WTC11 (cell line): ENCODE data around the gene CLASP2. TPM values are rescaled to one million over a fixed set of nuclear protein-coding genes. Genes with fewer than 3 reads are reported as not detected.

Source experiments
- ATAC-seq: fragments of 200-7000 bp; cut with Tn5 transposase; 2 replicates; pipeline ENCODE4 v1.10.0; 2021; ENCODE audit warnings: mild to moderate bottlenecking, moderate library complexity
- CTCF ChIA-PET: fragments of 300-600 bp; sonication (Branson Sonifier 250); formaldehyde crosslinking; loops from one replicate; lab custom pipeline; 2021; ENCODE audit warnings: antibody characterized with exemption; lab: Charles Lee
- POLR2A ChIA-PET: fragments of 350-600 bp; sonication (Branson Sonifier 250); formaldehyde crosslinking; loops from one replicate; lab custom pipeline; 2021; ENCODE audit warnings: antibody characterized with exemption; lab: Charles Lee
- DNase-seq: peaks from one replicate; pipeline ENCODE4 v3.0.0; 2021; ENCODE audit warnings: low spot score
- H3K27ac Mint-ChIP-seq: 2 replicates; pipeline ENCODE4 v1.8.0; 2021; ENCODE audit warnings: mixed read lengths
- H3K27me3 Mint-ChIP-seq: 2 replicates; pipeline ENCODE4 v1.8.0; 2021; ENCODE audit warnings: low read depth, mild to moderate bottlenecking, moderate library complexity, mixed read lengths
- H3K36me3 Mint-ChIP-seq: 2 replicates; pipeline ENCODE4 v1.8.0; 2021; ENCODE audit warnings: mixed read lengths
- H3K4me1 Mint-ChIP-seq: 2 replicates; pipeline ENCODE4 v1.8.0; 2022; ENCODE audit warnings: mixed read lengths
- H3K4me3 Mint-ChIP-seq: 2 replicates; pipeline ENCODE4 v1.8.0; 2021; ENCODE audit warnings: mild to moderate bottlenecking, moderate library complexity, mixed read lengths
- H3K9me3 Mint-ChIP-seq: 2 replicates; pipeline ENCODE4 v1.8.0; 2021; ENCODE audit warnings: mixed read lengths
- ATF6 ChIP-seq: sonication (generic); formaldehyde crosslinking; IDR thresholded peaks from 2 replicates; pipeline ENCODE4 v1.8.1; 2023; ENCODE audit warnings: mild to moderate bottlenecking, missing genetic modification reagents
- CREM ChIP-seq: sonication (generic); formaldehyde crosslinking; IDR thresholded peaks from 2 replicates; pipeline ENCODE4 v1.8.1; 2022; ENCODE audit warnings: mild to moderate bottlenecking, missing genetic modification reagents, moderate library complexity
- ERG ChIP-seq: fragments of 250-450 bp; sonication (Bioruptor Pico); IDR thresholded peaks from 2 replicates; pipeline ENCODE4 v1.8.0; 2021; ENCODE audit warnings: mild to moderate bottlenecking
- HMGA2 ChIP-seq: fragments of 250-450 bp; sonication (Bioruptor Pico); IDR thresholded peaks from 2 replicates; pipeline ENCODE4 v1.4.0; 2021; ENCODE audit warnings: mild to moderate bottlenecking, moderate library complexity
- JUN ChIP-seq: sonication (generic); formaldehyde crosslinking; IDR thresholded peaks from 2 replicates; pipeline ENCODE4 v1.8.0; 2023; ENCODE audit warnings: mild to moderate bottlenecking, missing genetic modification reagents
- NR1H2 ChIP-seq: sonication (generic); formaldehyde crosslinking; IDR thresholded peaks from 2 replicates; pipeline ENCODE4 v1.9.0; 2021; ENCODE audit warnings: mild to moderate bottlenecking, moderate library complexity, missing genetic modification reagents
- PRDM15 ChIP-seq: sonication (generic); formaldehyde crosslinking; IDR thresholded peaks from 2 replicates; pipeline ENCODE4 v1.8.0; 2022; ENCODE audit warnings: missing genetic modification reagents
- RORB ChIP-seq: fragments of 250-450 bp; sonication (Bioruptor Pico); IDR thresholded peaks from 2 replicates; pipeline ENCODE4 v1.9.0; 2021; ENCODE audit warnings: mild to moderate bottlenecking
- SP1 ChIP-seq: sonication (generic); formaldehyde crosslinking; conservative IDR thresholded peaks from 2 replicates; pipeline ENCODE4 v1.8.1; 2022; ENCODE audit warnings: missing genetic modification reagents
- TEAD4 ChIP-seq: sonication (generic); formaldehyde crosslinking; IDR thresholded peaks from 2 replicates; pipeline ENCODE4 v1.8.0; 2022; ENCODE audit warnings: mild to moderate bottlenecking, missing genetic modification reagents
- ZMAT4 ChIP-seq: fragments of 250-450 bp; sonication (Bioruptor Pico); IDR thresholded peaks from 2 replicates; pipeline ENCODE4 v1.9.0; 2021; ENCODE audit warnings: mild to moderate bottlenecking
- ZNF263 ChIP-seq: sonication (generic); formaldehyde crosslinking; IDR thresholded peaks from 2 replicates; pipeline ENCODE4 v1.8.1; 2022; ENCODE audit warnings: low read depth, mild to moderate bottlenecking, moderate library complexity, missing genetic modification reagents
- ZNF317 ChIP-seq: sonication (generic); formaldehyde crosslinking; IDR thresholded peaks from 2 replicates; pipeline ENCODE4 v1.8.1; 2023; ENCODE audit warnings: low read depth, mild to moderate bottlenecking, moderate library complexity, missing genetic modification reagents, borderline replicate concordance
- ZNF423 ChIP-seq: fragments of 250-450 bp; sonication (Bioruptor Pico); IDR thresholded peaks from 2 replicates; pipeline ENCODE4 v2.1.2; 2022; ENCODE audit warnings: mild to moderate bottlenecking, moderate library complexity
- ZNF512 ChIP-seq: sonication (generic); formaldehyde crosslinking; IDR thresholded peaks from 2 replicates; pipeline ENCODE4 v1.8.1; 2022; ENCODE audit warnings: missing genetic modification reagents, borderline replicate concordance
- total RNA-seq: library from RNA; stranded (reverse); gene quantifications from 3 replicates; pipeline ENCODE4 v1.2.3, GENCODE V29; 2021

Gene CLASP2
- total RNA-seq, 1 experiment from 2014 or later, result 56.7 TPM

- TF ChIP-seq ZNF512 (CRISPR knock-in tag) (no peak), JUN (no peak), ZMAT4 (CRISPR knock-in tag) (no peak)
- TF ChIP-seq, all 79 proteins: peak for 0
These were observed 227.3 kb downstream of the CLASP2 start (continued) for GRCh38 chr3:33490641-33491241.

- Mint-ChIP-seq H3K36me3 (peaks cover 7% of the 10 kb centered on the region), H3K27ac (no peak overlapping the region), H3K4me3 (no peak overlapping the region), H3K9me3 (peaks cover 16% of the 10 kb centered on the region), H3K4me1 (peaks cover 8% of the 10 kb centered on the region), H3K27me3 (no peaks in the 10 kb centered on the region)
- ATAC-seq (no peak), DNase-seq (no peak)
- TF ChIP-seq NR1H2 (CRISPR knock-in tag) (no peak), TEAD4 (CRISPR knock-in tag) (no peak), ZNF423 (CRISPR knock-in tag) (no peak), ZNF263 (CRISPR knock-in tag) (no peak), ATF6 (CRISPR knock-in tag) (no peak), CREM (CRISPR knock-in tag) (no peak), PRDM15 (no peak), ZNF317 (CRISPR knock-in tag) (no peak), RORB (CRISPR knock-in tag) (no peak), ZMAT4 (CRISPR knock-in tag) (no peak), HMGA2 (no peak), SP1 (CRISPR knock-in tag) (no peak), ERG (no peak)
- ChIA-PET CTCF (interaction anchor here (1.2 kb wide), 1 partner anchor 299 kb away, joined by 3 read pairs; no protein-coding TSS in a partner anchor), POLR2A (no interaction called here)
These were observed 229.4 kb downstream of the CLASP2 start for GRCh38 chr3:33488683-33489082.
